Ishikawa (cell line): ENCODE results near the gene MGAT1.

Experiments
- CEBPB ChIP-seq: IDR thresholded peaks from 2 replicates; pipeline ENCODE4 v1.6.1; 2012
- CREB1 ChIP-seq: IDR thresholded peaks from 2 replicates; pipeline ENCODE4 v1.6.1; 2012; ENCODE audit warnings: low read depth
- EGR1 ChIP-seq: IDR thresholded peaks from 2 replicates; pipeline ENCODE4 v1.6.1; 2012
- EP300 ChIP-seq: IDR thresholded peaks from 2 replicates; pipeline ENCODE4 v1.6.1; 2012; ENCODE audit warnings: borderline replicate concordance
- FOXM1 ChIP-seq: IDR thresholded peaks from 2 replicates; pipeline ENCODE4 v1.6.1; 2012; ENCODE audit warnings: low read depth, borderline replicate concordance
- NFIC ChIP-seq: IDR thresholded peaks from 2 replicates; pipeline ENCODE4 v1.6.1; 2012
- RAD21 ChIP-seq: IDR thresholded peaks from 2 replicates; pipeline ENCODE4 v1.6.1; 2012; ENCODE audit warnings: low read depth
- TAF1 ChIP-seq: IDR thresholded peaks from 2 replicates; pipeline ENCODE4 v1.6.1; 2012; ENCODE audit warnings: low read depth, mild to moderate bottlenecking
- TCF12 ChIP-seq: IDR thresholded peaks from 2 replicates; pipeline ENCODE4 v1.6.1; 2012; ENCODE audit warnings: low read depth
- TEAD4 ChIP-seq: IDR thresholded peaks from 2 replicates; pipeline ENCODE4 v1.6.1; 2012
- YY1 ChIP-seq: IDR thresholded peaks from 2 replicates; pipeline ENCODE4 v1.6.1; 2012; ENCODE audit warnings: low read depth
- ZBTB7A ChIP-seq: IDR thresholded peaks from 2 replicates; pipeline ENCODE4 v1.6.1; 2012; ENCODE audit warnings: low read depth
- TF ChIP-seq, protein P1 (sequence below): IDR thresholded peaks from 2 replicates; pipeline ENCODE4 v1.6.1; 2012; ENCODE audit warnings: low read depth, mild to moderate bottlenecking
- TF ChIP-seq, protein P2 (sequence below): IDR thresholded peaks from 2 replicates; pipeline ENCODE4 v1.6.1; 2012
- TF ChIP-seq, protein P3 (sequence below): IDR thresholded peaks from 2 replicates; pipeline ENCODE4 v1.6.1; 2012

MGAT1 gene

DNA sequence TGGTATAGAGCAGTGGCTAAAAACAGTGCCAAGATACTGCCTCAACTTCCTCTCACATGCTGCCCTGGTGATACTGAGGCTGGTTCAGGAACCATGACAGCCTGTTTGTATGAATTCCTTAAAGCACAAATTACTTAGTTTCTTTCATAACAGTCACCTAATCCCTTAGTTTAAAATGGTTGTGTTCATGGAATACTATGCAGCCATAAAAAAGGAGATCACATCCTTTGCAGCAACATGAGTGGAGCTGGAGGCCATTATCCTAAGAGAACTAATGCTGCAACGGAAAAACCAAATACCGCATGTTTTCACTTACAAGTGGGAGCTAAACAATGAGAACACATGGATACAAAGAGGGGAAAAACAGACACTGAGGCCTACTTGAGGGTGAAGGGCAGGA, 36.6 kb upstream of the MGAT1 start:
- TF ChIP-seq CREB1 (no peak), TAF1 (no peak), NFIC (no peak), TEAD4 (no peak), CEBPB (no peak), TCF12 (no peak), RAD21 (no peak), EP300 (no peak), ZBTB7A (no peak), YY1 (no peak), FOXM1 (no peak), EGR1 (no peak)
- TF ChIP-seq, protein P1, sequence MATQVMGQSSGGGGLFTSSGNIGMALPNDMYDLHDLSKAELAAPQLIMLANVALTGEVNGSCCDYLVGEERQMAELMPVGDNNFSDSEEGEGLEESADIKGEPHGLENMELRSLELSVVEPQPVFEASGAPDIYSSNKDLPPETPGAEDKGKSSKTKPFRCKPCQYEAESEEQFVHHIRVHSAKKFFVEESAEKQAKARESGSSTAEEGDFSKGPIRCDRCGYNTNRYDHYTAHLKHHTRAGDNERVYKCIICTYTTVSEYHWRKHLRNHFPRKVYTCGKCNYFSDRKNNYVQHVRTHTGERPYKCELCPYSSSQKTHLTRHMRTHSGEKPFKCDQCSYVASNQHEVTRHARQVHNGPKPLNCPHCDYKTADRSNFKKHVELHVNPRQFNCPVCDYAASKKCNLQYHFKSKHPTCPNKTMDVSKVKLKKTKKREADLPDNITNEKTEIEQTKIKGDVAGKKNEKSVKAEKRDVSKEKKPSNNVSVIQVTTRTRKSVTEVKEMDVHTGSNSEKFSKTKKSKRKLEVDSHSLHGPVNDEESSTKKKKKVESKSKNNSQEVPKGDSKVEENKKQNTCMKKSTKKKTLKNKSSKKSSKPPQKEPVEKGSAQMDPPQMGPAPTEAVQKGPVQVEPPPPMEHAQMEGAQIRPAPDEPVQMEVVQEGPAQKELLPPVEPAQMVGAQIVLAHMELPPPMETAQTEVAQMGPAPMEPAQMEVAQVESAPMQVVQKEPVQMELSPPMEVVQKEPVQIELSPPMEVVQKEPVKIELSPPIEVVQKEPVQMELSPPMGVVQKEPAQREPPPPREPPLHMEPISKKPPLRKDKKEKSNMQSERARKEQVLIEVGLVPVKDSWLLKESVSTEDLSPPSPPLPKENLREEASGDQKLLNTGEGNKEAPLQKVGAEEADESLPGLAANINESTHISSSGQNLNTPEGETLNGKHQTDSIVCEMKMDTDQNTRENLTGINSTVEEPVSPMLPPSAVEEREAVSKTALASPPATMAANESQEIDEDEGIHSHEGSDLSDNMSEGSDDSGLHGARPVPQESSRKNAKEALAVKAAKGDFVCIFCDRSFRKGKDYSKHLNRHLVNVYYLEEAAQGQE = no peak
- TF ChIP-seq, protein P2, sequence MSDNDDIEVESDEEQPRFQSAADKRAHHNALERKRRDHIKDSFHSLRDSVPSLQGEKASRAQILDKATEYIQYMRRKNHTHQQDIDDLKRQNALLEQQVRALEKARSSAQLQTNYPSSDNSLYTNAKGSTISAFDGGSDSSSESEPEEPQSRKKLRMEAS = no peak
- TF ChIP-seq, protein P3, sequence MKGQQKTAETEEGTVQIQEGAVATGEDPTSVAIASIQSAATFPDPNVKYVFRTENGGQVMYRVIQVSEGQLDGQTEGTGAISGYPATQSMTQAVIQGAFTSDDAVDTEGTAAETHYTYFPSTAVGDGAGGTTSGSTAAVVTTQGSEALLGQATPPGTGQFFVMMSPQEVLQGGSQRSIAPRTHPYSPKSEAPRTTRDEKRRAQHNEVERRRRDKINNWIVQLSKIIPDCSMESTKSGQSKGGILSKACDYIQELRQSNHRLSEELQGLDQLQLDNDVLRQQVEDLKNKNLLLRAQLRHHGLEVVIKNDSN = no peak

DNA sequence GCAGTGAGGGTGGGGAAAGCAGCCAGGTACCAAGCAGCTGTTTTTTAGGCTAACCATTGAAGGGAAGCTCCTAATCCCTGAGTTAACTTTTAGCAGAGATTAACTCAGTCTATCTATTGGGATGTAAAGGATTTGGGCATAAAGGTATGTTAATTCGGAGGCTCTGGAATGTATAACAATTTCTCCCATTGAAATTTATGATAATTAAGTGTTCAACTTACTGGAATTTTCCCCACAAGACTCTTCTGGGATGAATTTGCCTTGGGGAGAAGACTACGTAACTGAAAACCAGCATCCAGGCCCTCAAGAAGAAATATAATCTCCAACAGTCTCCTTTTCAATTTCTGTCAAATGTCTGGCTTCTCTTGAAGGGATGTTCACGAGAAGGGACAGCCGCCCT, 34.9 kb upstream of the MGAT1 start:
- TF ChIP-seq CREB1 (no peak), NFIC (no peak), TAF1 (no peak), FOXM1 (no peak), CEBPB (no peak), ZBTB7A (no peak), TCF12 (no peak), YY1 (no peak), TEAD4 (no peak), EGR1 (no peak), RAD21 (no peak), EP300 (no peak)
- TF ChIP-seq, protein P3 = no peak
- TF ChIP-seq, protein P1 = no peak
- TF ChIP-seq, protein P2 = no peak

DNA sequence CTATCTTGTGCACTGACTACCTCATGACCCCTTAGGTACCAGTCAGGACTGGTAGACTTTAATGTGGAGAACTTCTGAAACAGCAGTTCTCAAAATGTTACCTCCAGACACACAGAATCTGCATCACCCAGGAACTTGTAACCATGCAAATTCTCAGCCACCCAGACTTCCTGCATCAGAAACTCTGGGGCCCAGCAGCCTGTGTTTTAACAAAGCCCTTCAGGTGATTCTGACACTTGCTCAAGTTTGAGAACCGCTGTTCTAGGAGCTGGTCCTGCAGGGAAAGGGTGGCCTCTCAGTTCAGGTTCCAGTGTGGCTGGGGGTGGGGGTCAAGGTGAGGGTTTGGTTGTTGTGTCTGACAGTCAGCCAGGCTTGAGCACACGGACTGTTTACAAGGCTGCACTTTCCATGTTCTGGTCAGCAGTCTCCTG, 30.0 kb upstream of the MGAT1 start:
- TF ChIP-seq CREB1 (no peak), FOXM1 (no peak)

DNA sequence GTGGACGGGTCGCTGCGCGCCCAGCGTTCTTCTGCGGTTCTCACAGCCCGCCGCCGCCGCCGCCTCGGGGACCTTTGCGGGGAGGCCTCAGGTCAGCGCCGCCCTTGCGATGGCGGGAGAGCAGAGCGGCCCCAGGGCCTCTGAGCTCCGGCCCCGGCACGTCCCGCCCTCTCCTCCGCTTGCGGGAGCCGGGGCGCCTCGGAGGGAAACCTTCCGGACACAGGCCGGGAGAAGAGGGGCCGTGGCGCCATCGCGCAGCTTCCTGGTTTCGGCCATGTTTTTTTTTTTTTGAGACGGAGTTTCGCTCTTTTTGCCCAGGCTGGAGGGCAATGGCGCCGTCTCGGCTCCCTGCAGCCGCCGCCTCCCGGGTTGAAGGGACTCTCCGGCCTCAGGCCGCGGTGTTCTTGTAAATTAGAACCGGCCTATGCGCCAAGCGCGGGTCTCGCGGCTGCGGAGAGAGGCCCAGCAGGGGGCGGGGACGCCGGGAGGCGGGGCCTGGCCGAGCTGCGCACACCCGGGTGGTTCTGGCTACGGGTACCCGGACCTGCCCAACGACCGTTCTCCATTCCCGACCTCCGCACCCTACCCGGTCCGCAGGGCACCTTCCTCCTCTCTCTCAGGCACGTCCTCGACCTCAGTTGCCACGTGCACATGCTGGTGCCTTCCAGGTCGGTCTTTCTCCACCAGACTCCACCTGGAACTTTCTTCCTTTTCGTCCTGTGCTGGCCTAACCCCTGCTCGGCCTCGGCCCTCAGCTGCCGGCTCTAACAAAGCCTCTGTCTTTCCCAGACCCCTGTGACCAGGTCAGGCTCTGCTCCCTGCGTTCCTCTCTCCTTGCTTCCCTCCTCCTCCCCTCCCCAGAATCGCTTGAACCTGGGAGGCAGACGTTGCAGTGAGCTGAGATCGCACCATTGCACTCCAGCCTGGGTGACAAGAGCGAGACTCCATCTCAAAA, 28.8 kb upstream of the MGAT1 start:
- TF ChIP-seq EGR1 (no peak), CEBPB (no peak), EP300 (no peak), ZBTB7A (no peak), TEAD4 (no peak), NFIC (no peak), YY1 (no peak), RAD21 (no peak), TAF1 (no peak), FOXM1 (no peak), CREB1 (no peak)
- TF ChIP-seq, protein P3 = no peak
- TF ChIP-seq, protein P2 = no peak
